DND-41 (cell line): ENCODE measurements around the gene ADCY2.

Experiments used
- ATAC-seq: fragments of 200-7000 bp; cut with Tn5 transposase; 3 replicates; pipeline ENCODE4 v1.9.1; 2021; ENCODE audit warnings: low read depth; ENCODE audit not compliant: insufficient read depth
- DNase-seq: peaks from one replicate; pipeline ENCODE4 v3.0.0-alpha.2; 2020
- H2AFZ ChIP-seq: 2 replicates; pipeline ENCODE4 v1.6.0; 2012; ENCODE audit warnings: low read depth, low read length
- H3K27ac ChIP-seq: 2 replicates; pipeline ENCODE4 v1.5.1; 2012; ENCODE audit warnings: low read length, inconsistent platforms
- H3K27me3 ChIP-seq: fragments of 200-600 bp; sonication (generic); 2 replicates; pipeline ENCODE4 v1.6.0; 2012; ENCODE audit warnings: low read length, mild to moderate bottlenecking, inconsistent platforms; ENCODE audit not compliant: insufficient read depth, poor library complexity
- H3K36me3 ChIP-seq: 2 replicates; pipeline ENCODE4 v1.5.1; 2012; ENCODE audit warnings: low read length, inconsistent platforms; ENCODE audit not compliant: insufficient read depth
- H3K4me1 ChIP-seq: 2 replicates; pipeline ENCODE4 v1.5.1; 2012; ENCODE audit warnings: mild to moderate bottlenecking, low read length; ENCODE audit not compliant: insufficient read depth
- H3K4me2 ChIP-seq: 2 replicates; pipeline ENCODE4 v1.6.0; 2012; ENCODE audit warnings: mild to moderate bottlenecking, moderate library complexity, low read length, inconsistent platforms; ENCODE audit not compliant: insufficient read depth
- H3K4me3 ChIP-seq, 2 experiments: fragments of 200-600 bp in 1 of 2; shearing (Covaris generic) in 1 of 2; 2 replicates each; pipeline ENCODE4 v1.5.1; 2012 to 2016; ENCODE audit warnings: inconsistent platforms in 2 of 2, low read length in 2 of 2, mild to moderate bottlenecking in 2 of 2, low read depth in 1 of 2, moderate library complexity in 1 of 2
- H3K79me2 ChIP-seq: 2 replicates; pipeline ENCODE4 v1.6.0; 2012; ENCODE audit warnings: low read length, inconsistent platforms; ENCODE audit not compliant: insufficient read depth
- H3K9ac ChIP-seq: 2 replicates; pipeline ENCODE4 v1.6.0; 2012; ENCODE audit warnings: low read depth, mild to moderate bottlenecking, inconsistent platforms, low read length, moderate library complexity
- H3K9me3 ChIP-seq: 2 replicates; pipeline ENCODE4 v1.5.1; 2012; ENCODE audit warnings: low read length, moderate library complexity, mild to moderate bottlenecking, inconsistent platforms; ENCODE audit not compliant: insufficient read depth, severe bottlenecking
- H4K20me1 ChIP-seq: 2 replicates; pipeline ENCODE4 v1.6.0; 2012; ENCODE audit warnings: low read length; ENCODE audit not compliant: insufficient read depth
- EZH2 ChIP-seq: IDR thresholded peaks from 3 replicates; pipeline ENCODE4 v1.6.1; 2012; ENCODE audit warnings: borderline replicate concordance, low read depth, mild to moderate bottlenecking, moderate library complexity, low read length, inconsistent platforms; ENCODE audit not compliant: severe bottlenecking
- TF ChIP-seq, protein P1 (sequence below): IDR thresholded peaks from 2 replicates; pipeline ENCODE4 v1.5.1; 2012; ENCODE audit warnings: borderline replicate concordance, low read length, moderate library complexity, mild to moderate bottlenecking; ENCODE audit not compliant: poor library complexity, severe bottlenecking; ENCODE audit errors: extremely low read depth

Gene ADCY2

DNA sequence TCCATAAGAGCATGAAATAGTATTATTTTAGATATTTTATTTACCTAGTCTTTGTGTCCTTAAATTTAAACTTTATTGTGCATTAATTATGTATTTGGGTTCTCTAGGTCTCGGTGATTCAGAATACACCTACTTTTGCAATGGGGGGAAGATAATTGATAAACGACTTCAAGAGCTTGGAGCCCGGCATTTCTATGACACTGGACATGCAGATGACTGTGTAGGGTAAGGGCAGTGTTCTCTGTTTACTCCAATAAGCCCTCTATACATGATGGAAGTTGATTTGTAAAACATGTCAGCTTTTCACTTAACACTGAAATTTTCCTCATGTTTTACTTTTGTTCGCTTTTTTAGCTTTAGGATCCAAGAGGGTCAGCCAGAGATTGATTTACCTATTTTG is 479.2 kb downstream of the ADCY2 start:
- ATAC-seq (no peak), DNase-seq (no peak)
- no peaks in the 10 kb centered on the region for H3K27me3 ChIP-seq
- H3K27ac ChIP-seq: no peak overlapping the region
- no peak overlapping the region for H3K4me2 ChIP-seq
- TF ChIP-seq EZH2: no peak
- peaks cover 79% of the 10 kb centered on the region for H3K79me2 ChIP-seq
- H3K9ac ChIP-seq: no peak overlapping the region
- H3K36me3 ChIP-seq: peaks cover 81% of the 10 kb centered on the region
- H4K20me1 ChIP-seq: peaks cover 48% of the 10 kb centered on the region
- no peak overlapping the region for H2AFZ ChIP-seq
- H3K9me3 ChIP-seq: no peaks in the 10 kb centered on the region
- H3K4me1 ChIP-seq: peaks cover 20% of the 10 kb centered on the region
- H3K4me3 ChIP-seq: no peak overlapping the region

DNA sequence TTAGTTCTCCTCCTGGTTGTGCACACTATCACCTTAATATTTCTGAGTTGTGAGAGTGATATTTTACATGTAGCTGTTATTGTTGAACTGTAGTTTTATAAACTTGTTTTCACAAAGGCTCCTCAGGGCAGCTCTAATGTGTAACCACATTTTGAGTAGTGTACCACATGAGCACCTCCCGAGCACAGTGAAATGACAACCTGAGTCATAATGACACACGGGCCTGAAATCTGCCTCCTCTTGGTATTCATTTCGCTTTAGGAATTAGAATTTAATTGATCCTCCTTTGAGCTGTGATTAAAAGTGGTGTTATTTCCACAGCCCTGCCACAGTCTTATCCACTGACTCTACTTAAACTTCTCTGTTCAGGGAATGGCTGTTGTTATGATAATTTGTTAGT is 480.9 kb downstream of the ADCY2 start:
- H3K4me1 ChIP-seq: peaks cover 3% of the 10 kb centered on the region; the same call in 1 of the 2 replicates
- H3K27ac ChIP-seq: no peak overlapping the region
- H3K9ac ChIP-seq: no peak overlapping the region
- ATAC-seq (no peak), DNase-seq (no peak)
- no peak overlapping the region for H2AFZ ChIP-seq
- TF ChIP-seq EZH2: no peak
- TF ChIP-seq, protein P1, sequence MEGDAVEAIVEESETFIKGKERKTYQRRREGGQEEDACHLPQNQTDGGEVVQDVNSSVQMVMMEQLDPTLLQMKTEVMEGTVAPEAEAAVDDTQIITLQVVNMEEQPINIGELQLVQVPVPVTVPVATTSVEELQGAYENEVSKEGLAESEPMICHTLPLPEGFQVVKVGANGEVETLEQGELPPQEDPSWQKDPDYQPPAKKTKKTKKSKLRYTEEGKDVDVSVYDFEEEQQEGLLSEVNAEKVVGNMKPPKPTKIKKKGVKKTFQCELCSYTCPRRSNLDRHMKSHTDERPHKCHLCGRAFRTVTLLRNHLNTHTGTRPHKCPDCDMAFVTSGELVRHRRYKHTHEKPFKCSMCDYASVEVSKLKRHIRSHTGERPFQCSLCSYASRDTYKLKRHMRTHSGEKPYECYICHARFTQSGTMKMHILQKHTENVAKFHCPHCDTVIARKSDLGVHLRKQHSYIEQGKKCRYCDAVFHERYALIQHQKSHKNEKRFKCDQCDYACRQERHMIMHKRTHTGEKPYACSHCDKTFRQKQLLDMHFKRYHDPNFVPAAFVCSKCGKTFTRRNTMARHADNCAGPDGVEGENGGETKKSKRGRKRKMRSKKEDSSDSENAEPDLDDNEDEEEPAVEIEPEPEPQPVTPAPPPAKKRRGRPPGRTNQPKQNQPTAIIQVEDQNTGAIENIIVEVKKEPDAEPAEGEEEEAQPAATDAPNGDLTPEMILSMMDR: no peak
- H3K27me3 ChIP-seq: no peaks in the 10 kb centered on the region
- H3K4me2 ChIP-seq: no peak overlapping the region
- peaks cover 70% of the 10 kb centered on the region for H3K79me2 ChIP-seq
- H3K9me3 ChIP-seq: no peaks in the 10 kb centered on the region
- H3K4me3 ChIP-seq: no peak overlapping the region
- peaks cover 86% of the 10 kb centered on the region for H3K36me3 ChIP-seq
- H4K20me1 ChIP-seq: peaks cover 46% of the 10 kb centered on the region; the same call in 1 of the 2 replicates

DNA sequence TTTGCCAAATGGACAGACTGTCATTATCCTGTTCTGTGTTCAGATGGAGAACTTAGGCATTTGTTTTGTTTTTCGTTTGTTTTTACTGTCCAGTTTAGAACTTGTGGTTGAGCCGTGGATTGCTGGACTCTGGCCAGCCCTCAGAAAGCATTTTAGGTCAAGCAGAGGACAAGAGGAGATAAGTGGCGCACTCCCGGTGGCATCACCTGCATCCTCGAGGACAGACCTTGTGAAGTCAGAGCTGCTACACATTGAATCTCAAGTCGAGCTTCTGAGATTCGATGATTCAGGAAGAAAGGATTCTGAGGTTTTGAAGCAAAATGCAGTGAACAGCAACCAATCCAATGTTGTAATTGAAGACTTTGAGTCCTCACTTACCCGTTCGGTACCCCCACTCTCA is 481.9 kb downstream of the ADCY2 start:
- Histone ChIP-seq H3K4me1 (no peaks in the 10 kb centered on the region; the same call in 1 of the 2 replicates), H3K9me3 (no peaks in the 10 kb centered on the region), H3K9ac (no peak overlapping the region), H3K4me2 (no peak overlapping the region), H4K20me1 (peaks cover 41% of the 10 kb centered on the region; the same call in 1 of the 2 replicates), H3K79me2 (peaks cover 62% of the 10 kb centered on the region), H3K27me3 (no peaks in the 10 kb centered on the region), H3K4me3 (no peak overlapping the region), H3K27ac (no peak overlapping the region), H3K36me3 (peaks cover 89% of the 10 kb centered on the region), H2AFZ (no peak overlapping the region)
- ATAC-seq: no peak
- TF ChIP-seq, protein P1: no peak
- no peak for TF ChIP-seq EZH2
- DNase-seq: no peak

DNA sequence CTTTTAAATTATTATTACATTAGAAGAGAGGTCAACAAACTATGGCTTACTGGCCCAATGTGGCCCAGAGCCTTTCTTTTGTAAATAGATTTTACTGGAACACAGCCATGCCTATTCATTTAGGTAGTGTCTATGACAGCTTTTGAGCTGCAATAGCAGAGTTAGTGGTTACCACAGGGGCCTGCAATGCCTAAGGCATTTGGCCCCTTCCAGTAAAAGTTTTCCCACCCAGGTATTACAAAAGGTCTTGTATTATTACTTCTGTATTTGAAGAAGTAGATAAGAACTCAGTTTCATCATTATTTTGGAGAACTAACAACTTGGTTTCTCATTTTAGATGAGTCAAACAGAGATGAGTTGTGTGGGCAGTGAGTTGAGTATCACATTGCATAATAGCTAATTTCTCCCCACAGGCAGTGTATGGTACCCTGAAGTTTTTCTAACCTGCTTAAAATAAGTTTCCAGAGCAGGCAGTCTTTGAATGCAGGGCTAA is 482.5 kb downstream of the ADCY2 start:
- peaks cover 89% of the 10 kb centered on the region for H3K36me3 ChIP-seq
- ATAC-seq: no peak
- H2AFZ ChIP-seq: no peak overlapping the region
- DNase-seq: no peak
- H3K9ac ChIP-seq: no peak overlapping the region
- no peak overlapping the region for H3K4me3 ChIP-seq
- H3K4me2 ChIP-seq: no peak overlapping the region
- no peaks in the 10 kb centered on the region for H3K4me1 ChIP-seq
- TF ChIP-seq, protein P1: no peak
- no peak for TF ChIP-seq EZH2
- H3K27ac ChIP-seq: no peak overlapping the region
- peaks cover 56% of the 10 kb centered on the region for H3K79me2 ChIP-seq
- H3K9me3 ChIP-seq: no peaks in the 10 kb centered on the region
- no peaks in the 10 kb centered on the region for H3K27me3 ChIP-seq
- peaks cover 37% of the 10 kb centered on the region; the same call in 1 of the 2 replicates for H4K20me1 ChIP-seq
